ENCODE measurements around the gene PNKD.

DNA sequence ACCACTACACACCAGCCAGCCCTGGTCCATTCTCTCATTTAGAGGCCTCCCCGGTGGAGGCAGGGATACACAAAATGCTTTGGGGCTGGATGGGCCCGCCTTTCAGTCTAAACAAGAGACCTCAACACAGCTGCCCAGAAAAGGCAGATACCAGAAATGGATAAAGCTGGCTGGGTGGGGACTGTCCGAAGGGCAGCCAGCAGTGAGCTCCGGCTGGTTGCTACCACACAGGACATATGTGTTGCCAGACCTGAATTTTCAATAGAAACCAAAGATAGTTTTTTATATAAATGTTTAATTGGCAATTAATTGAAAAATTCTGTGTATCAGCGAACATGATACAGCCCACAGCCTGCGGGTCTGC, 8.1 kb upstream of the PNKD start:
- TF ChIP-seq POLR2A (IDR thresholded peaks at IDR 0.05; ENCODE audit: borderline replicate concordance, extremely low read depth, insufficient read depth, insufficient read length), result no peak
- no peak for TF ChIP-seq POLR2AphosphoS5 (IDR thresholded peaks at IDR 0.05; ENCODE audit: low read depth, low read length)
- TF ChIP-seq, protein P1, sequence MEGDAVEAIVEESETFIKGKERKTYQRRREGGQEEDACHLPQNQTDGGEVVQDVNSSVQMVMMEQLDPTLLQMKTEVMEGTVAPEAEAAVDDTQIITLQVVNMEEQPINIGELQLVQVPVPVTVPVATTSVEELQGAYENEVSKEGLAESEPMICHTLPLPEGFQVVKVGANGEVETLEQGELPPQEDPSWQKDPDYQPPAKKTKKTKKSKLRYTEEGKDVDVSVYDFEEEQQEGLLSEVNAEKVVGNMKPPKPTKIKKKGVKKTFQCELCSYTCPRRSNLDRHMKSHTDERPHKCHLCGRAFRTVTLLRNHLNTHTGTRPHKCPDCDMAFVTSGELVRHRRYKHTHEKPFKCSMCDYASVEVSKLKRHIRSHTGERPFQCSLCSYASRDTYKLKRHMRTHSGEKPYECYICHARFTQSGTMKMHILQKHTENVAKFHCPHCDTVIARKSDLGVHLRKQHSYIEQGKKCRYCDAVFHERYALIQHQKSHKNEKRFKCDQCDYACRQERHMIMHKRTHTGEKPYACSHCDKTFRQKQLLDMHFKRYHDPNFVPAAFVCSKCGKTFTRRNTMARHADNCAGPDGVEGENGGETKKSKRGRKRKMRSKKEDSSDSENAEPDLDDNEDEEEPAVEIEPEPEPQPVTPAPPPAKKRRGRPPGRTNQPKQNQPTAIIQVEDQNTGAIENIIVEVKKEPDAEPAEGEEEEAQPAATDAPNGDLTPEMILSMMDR (IDR thresholded peaks at IDR 0.05 in 2 of 3, conservative IDR thresholded peaks at IDR 0.05 in 1 of 3; ENCODE audit: borderline replicate concordance in 1 of 3, insufficient read depth in 1 of 3, low read depth in 2 of 3, low read length in 2 of 3), result no peak
- no peak for TF ChIP-seq EZH2phosphoT487 (IDR thresholded peaks at IDR 0.05; ENCODE audit: borderline replicate concordance)
